ENCODE measurements around the gene CSNK1G3.

CSNK1G3 gene

DNA sequence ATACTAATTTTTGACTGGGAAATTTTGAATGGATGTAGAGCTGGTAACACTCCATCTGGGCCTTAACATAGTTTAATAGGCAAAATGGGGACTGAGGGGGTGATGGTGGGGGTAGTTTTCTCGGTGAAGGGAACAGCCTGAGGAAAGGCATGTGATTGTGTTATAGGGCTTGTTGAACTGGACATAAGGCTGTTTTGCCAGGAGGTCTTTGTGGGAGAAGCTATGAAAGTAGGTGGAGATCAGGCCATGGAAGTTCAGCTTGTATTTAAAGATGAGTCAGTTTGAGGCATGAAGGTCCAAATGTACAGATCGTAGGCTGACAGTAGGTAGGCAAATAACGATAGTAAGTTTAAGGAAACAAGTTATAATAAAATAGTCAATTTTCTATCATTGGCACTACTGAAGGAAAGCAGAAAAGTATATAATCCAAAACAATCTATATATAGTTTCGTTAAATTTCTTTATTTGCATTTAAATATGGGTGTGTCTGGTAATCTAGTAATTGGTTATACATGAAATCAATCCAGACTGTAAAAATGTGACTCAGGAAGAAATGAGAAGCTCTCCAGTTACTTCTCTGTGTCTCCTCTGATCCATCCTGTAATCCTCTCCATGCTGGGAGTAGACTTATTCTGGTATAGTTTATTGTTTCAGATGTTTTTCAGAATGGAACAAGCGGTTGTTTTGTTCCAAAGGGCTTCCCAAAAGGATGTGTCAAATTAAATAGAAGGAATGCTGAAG lies 2.8 kb downstream of the CSNK1G3 start:
- no peak for DNase-seq (ENCODE audit: low spot score)

DNA sequence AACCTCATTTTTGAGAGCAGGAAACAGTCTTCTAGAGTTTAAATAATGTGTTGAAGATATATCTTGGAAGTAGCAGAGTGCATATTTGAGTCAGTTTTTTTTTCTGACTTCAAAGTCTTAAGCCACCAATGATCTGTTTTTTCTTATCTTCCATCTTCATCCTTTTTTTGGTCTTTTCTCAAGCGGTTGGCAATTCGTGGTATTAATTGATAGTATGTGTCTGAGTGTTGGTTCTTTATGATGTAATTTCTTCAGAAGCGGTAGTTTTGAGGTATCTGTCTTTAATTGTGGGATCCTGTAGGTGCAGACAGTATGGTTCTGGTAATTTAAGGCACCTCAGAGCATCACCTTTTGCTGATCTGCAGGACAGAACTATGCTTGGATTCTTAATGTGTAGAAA lies 3.9 kb downstream of the CSNK1G3 start:
- no peak for DNase-seq (ENCODE audit: low spot score)

GRCh38 chr5:123517476-123517875 lies 5.5 kb downstream of the CSNK1G3 start:
- DNase-seq (ENCODE audit: low spot score): no peak

- no peak for DNase-seq (ENCODE audit: low spot score)
Measured at GRCh38 chr5:123518111-123518510, 6.1 kb downstream of the CSNK1G3 start.

DNA sequence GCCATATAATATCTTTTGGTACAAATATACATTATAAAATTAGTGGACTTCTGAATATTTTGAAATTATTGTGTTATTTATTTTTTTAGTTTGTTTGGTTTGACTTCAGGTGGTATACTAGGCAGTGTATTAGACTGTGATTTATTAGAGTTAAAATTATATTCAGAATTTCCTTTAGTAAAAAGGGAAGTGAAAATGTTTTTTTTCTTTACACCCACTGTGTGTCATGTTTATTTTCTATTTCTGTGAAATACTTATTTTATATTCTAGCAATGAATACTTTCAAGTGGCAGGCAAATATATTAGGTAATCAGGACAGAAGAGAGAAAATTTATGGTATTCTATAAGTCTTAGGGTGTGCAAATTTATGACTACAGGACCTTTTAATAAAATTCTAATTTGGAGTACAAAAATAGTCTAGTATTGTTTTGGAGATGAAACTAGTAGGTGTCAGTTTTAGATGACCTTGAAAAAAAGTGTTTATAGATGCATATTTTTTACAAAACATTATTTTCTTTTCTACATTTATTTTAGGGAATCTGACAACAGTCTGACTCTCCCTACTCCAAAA lies 8.8 kb downstream of the CSNK1G3 start:
- DNase-seq (ENCODE audit: low spot score): no peak

DNA sequence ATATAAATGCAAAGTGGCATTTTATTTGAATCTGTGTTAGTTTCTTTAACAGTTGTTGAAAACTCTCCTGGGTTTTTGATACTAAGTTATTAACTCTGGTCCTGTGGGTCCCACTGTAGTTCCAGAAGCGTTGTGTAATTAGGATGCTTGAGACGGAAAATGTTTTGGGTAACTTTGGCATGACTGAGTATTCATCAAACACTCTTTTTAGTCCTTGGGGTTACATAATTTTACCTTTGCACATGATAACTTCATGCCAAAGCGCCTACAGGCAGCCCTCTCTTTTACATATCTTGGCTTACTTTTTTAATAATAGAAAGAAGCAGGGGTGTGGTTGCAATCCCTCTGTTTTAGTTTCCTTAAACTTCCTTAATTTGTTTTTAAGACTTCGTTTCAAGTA lies 12.2 kb downstream of the CSNK1G3 start:
- DNase-seq (ENCODE audit: low spot score): no peak

DNA sequence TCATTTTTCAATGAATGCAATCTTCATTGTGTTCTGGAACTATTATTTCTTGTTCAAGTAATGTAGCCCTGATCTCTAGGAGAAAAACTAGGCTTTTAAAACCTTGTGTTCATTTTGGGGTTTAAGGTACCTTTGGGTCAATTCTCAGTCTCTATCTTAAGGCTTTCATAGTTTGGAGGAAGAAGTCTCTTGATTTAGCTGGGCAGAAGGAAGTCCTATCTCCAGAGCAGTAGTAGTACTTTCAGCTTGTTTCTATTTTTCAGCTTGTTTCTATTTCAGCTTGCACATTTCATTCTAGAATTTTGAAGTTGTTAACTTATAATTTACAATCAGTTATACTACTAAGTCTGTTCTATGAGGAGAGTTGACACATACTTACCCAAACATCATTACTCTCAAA lies 15.2 kb downstream of the CSNK1G3 start:
- DNase-seq (ENCODE audit: low spot score): no peak

DNA sequence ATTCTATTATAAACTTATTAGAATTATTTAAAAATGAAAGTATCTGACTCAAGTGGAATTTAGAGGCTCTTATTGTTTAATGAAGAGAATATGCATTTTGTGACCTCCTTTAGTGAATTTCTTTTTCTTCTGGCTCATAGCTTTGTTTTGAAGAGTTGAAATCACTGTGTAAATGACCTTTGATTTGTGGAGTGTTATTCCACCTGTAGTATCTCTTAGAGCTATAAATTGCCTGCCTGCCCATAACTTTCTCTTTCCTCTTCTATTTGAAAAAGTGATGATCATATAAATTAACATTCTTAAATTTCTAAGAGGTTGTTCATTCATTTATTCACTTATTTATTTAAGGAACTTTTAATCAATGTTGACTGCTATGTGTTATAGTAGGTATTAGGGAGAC lies 16.1 kb downstream of the CSNK1G3 start:
- no peak for DNase-seq (ENCODE audit: low spot score)

DNA sequence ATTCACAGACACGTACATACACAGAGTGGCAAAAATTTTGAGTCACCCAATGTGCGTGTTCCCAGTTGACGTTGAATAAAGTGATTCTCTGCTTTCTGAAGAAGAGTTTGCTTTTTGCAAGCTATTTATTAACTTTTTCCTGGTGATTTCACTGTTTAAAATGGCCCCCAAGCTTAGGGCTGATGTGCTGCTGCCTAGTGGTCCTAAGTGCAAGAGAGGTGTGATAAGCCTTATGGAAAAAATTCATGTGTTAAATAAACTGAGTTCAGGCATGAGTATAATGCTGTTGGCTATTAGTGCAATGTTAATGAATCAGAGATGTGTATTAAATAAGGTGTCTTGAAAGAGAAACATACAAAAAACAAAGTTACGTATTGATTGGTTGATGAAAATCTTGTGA lies 16.9 kb downstream of the CSNK1G3 start:
- DNase-seq (ENCODE audit: low spot score): no peak

- DNase-seq (ENCODE audit: low spot score): no peak
Measured at GRCh38 chr5:123530728-123531127, 18.8 kb downstream of the CSNK1G3 start.

GRCh38 chr5:123535648-123536047 lies 23.7 kb downstream of the CSNK1G3 start:
- DNase-seq (ENCODE audit: low spot score): no peak

DNA sequence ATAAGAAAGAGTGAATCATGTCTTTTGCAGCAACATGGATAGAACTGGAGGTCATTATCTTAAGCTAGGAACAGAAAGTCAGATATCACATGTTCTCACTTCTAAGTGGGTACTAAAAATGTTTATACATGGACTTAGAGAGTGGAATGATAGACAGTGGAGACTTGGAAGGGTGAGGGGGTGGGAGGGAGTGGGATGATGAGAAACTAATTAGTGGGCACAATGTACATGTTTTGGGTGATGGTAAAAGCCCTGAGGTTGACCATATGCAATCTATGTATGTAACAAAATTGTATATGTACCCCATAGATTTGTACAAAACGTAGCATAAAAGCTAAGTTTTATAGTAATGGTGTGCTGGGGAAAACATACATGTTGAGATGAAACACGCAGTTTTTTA lies 25.3 kb downstream of the CSNK1G3 start:
- DNase-seq (ENCODE audit: low spot score): no peak

- no peak for DNase-seq (ENCODE audit: low spot score)
Measured at GRCh38 chr5:123537845-123538244, 25.9 kb downstream of the CSNK1G3 start.

- DNase-seq (ENCODE audit: low spot score): no peak
Measured at GRCh38 chr5:123538670-123539459, 26.9 kb downstream of the CSNK1G3 start.

DNA sequence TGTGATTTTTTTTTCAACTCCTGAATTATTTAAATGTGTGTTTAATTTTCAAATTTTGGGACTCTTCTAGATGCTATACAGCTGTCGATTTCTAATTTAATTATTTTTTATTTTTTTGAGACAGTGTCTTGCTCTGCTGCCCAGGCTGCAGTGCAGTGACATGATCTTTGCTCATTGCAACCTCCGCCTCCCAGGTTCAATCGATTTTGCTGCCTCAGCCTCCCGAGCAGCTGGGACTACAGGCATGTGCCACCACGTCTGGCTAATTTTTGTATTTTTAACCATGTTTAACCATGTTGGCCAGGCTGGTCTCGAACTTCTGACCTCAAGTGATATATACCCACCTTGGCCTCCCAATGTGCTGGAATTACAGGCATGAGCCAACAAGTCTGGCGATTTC lies 28.6 kb downstream of the CSNK1G3 start:
- no peak for DNase-seq (ENCODE audit: low spot score)

GRCh38 chr5:123543438-123543837 lies 31.5 kb downstream of the CSNK1G3 start:
- DNase-seq (ENCODE audit: low spot score): no peak

DNA sequence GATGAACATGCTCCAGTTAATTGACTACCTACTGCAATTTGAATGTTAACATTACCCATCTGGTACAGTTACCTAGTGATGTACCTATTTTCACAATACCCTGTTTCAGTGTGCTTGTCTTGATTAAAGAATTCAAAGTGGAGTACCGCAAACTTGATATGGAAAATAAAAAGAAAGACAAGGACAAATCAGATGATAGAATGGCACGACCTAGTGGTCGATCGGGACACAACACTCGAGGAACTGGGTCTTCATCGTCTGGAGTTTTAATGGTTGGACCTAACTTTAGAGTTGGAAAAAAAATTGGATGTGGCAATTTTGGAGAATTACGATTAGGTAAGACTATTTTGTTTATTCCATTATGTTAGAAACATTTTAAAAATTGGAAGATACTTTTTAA lies 33.5 kb downstream of the CSNK1G3 start:
- no peak for DNase-seq (ENCODE audit: low spot score)

- no peak for DNase-seq (ENCODE audit: low spot score)
Measured at GRCh38 chr5:123546657-123547056, 34.7 kb downstream of the CSNK1G3 start.

- no peak for DNase-seq (ENCODE audit: low spot score)
Measured at GRCh38 chr5:123549256-123549904, 37.4 kb downstream of the CSNK1G3 start.

- no peak for DNase-seq (ENCODE audit: low spot score)
Measured at GRCh38 chr5:123554601-123555000, 42.6 kb downstream of the CSNK1G3 start.

GRCh38 chr5:123557907-123558306 lies 45.9 kb downstream of the CSNK1G3 start:
- DNase-seq (ENCODE audit: low spot score): no peak

GRCh38 chr5:123558762-123559433 lies 46.9 kb downstream of the CSNK1G3 start:
- DNase-seq (ENCODE audit: low spot score): no peak

Data from kidney capillary endothelial cell (primary cell).